ENCODE results near the gene NDRG3. TPM values are rescaled to one million over a fixed set of nuclear protein-coding genes. Genes with fewer than 3 reads are reported as not detected.

NDRG3 gene
- total RNA-seq, 1 donor from 2014 or later = 33.1 TPM

DNA sequence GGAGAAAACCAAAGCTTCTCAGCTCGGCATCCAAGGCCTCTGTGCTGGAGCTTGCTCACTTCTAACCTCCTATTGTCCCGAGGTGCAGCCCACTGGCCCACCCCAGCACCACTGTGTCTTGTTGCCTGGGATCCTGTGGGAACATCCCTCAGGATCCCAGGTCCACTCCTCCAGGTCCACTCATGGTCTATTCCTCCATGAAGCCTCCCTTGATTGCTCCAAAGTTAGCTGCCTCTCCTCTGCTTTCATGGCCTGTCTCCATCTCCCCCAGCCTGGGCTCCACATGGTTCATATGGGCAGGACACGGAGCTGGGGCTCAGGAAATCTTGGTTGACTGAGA, 113.8 kb downstream of the NDRG3 start:
- Mint-ChIP-seq H3K4me1 (ENCODE audit: low read depth, unreplicated experiment) (peaks cover 16% of the 10 kb centered on the region), H3K27me3 (ENCODE audit: low read depth, unreplicated experiment) (peaks cover 12% of the 10 kb centered on the region), H3K4me3 (ENCODE audit: unreplicated experiment) (no peak overlapping the region), H3K9me3 (ENCODE audit: unreplicated experiment) (no peaks in the 10 kb centered on the region), H3K27ac (ENCODE audit: unreplicated experiment) (peak overlapping the region; percentile 66), H3K36me3 (ENCODE audit: low read depth, unreplicated experiment) (peaks cover 6% of the 10 kb centered on the region)
- Histone ChIP-seq H2AFZ (ENCODE audit: low read depth, low read length) (no peak overlapping the region), H3K4me3 (ENCODE audit: insufficient read depth, low read depth, low read length) (no peak overlapping the region), H3K79me2 (ENCODE audit: insufficient read depth, low read length) (no peaks in the 10 kb centered on the region), H3K9ac (ENCODE audit: low read length) (no peak overlapping the region), H3K4me1 (ENCODE audit: insufficient read depth, low read length) (no peaks in the 10 kb centered on the region), H3K4me2 (ENCODE audit: low read length) (no peak overlapping the region), H3K27ac (ENCODE audit: low read depth, low read length) (no peak overlapping the region), H3K9me3 (ENCODE audit: insufficient read depth, low read depth, low read length) (no peaks in the 10 kb centered on the region), H3K27me3 (ENCODE audit: insufficient read depth, low read length) (no peaks in the 10 kb centered on the region), H4K20me1 (ENCODE audit: insufficient read depth, low read length) (no peaks in the 10 kb centered on the region), H3K36me3 (ENCODE audit: insufficient read depth, low read length) (no peaks in the 10 kb centered on the region)
- FAIRE-seq (no peak), DNase-seq (ENCODE audit: low read depth) (no peak)
- no peak for TF ChIP-seq EZH2 (IDR thresholded peaks at IDR 0.05; ENCODE audit: insufficient read depth, low read length)
- TF ChIP-seq, protein P1, sequence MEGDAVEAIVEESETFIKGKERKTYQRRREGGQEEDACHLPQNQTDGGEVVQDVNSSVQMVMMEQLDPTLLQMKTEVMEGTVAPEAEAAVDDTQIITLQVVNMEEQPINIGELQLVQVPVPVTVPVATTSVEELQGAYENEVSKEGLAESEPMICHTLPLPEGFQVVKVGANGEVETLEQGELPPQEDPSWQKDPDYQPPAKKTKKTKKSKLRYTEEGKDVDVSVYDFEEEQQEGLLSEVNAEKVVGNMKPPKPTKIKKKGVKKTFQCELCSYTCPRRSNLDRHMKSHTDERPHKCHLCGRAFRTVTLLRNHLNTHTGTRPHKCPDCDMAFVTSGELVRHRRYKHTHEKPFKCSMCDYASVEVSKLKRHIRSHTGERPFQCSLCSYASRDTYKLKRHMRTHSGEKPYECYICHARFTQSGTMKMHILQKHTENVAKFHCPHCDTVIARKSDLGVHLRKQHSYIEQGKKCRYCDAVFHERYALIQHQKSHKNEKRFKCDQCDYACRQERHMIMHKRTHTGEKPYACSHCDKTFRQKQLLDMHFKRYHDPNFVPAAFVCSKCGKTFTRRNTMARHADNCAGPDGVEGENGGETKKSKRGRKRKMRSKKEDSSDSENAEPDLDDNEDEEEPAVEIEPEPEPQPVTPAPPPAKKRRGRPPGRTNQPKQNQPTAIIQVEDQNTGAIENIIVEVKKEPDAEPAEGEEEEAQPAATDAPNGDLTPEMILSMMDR (IDR thresholded peaks at IDR 0.05; ENCODE audit: insufficient read depth, low read depth, low read length) = no peak

DNA sequence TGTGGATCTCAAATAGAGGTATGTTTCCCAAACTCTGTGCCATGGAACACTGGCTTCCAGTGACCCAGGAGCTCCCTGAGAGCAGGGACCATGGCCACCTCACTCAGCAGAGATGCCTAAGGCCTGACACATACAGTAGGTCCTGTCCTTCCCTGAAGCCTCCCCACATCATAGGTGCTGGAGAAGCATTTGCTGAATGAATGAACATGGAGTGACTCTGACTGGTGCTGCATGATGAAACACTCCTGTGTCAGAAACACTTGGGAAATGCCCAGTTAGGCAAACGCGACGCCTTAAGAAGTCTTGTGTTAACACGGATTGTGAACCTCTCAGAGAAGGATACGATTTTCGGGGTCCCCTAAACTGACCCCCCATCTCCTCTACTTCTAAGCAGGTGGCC, 114.2 kb downstream of the NDRG3 start:
- Histone ChIP-seq H3K4me2 (ENCODE audit: low read length) (no peak overlapping the region), H3K79me2 (ENCODE audit: insufficient read depth, low read length) (no peaks in the 10 kb centered on the region), H3K9ac (ENCODE audit: low read length) (no peak overlapping the region), H3K4me1 (ENCODE audit: insufficient read depth, low read length) (no peaks in the 10 kb centered on the region), H3K27ac (ENCODE audit: low read depth, low read length) (no peak overlapping the region), H2AFZ (ENCODE audit: low read depth, low read length) (no peak overlapping the region), H3K4me3 (ENCODE audit: insufficient read depth, low read depth, low read length) (no peak overlapping the region), H3K27me3 (ENCODE audit: insufficient read depth, low read length) (no peaks in the 10 kb centered on the region), H3K36me3 (ENCODE audit: insufficient read depth, low read length) (no peaks in the 10 kb centered on the region), H4K20me1 (ENCODE audit: insufficient read depth, low read length) (no peaks in the 10 kb centered on the region), H3K9me3 (ENCODE audit: insufficient read depth, low read depth, low read length) (no peaks in the 10 kb centered on the region)
- Mint-ChIP-seq H3K9me3 (ENCODE audit: unreplicated experiment) (no peaks in the 10 kb centered on the region), H3K36me3 (ENCODE audit: low read depth, unreplicated experiment) (peaks cover 6% of the 10 kb centered on the region), H3K27ac (ENCODE audit: unreplicated experiment) (peak overlapping the region; percentile 66), H3K4me3 (ENCODE audit: unreplicated experiment) (no peak overlapping the region), H3K4me1 (ENCODE audit: low read depth, unreplicated experiment) (peaks cover 17% of the 10 kb centered on the region), H3K27me3 (ENCODE audit: low read depth, unreplicated experiment) (peaks cover 14% of the 10 kb centered on the region)
- FAIRE-seq = no peak
- no peak for DNase-seq (ENCODE audit: low read depth)
- no peak for TF ChIP-seq EZH2 (IDR thresholded peaks at IDR 0.05; ENCODE audit: insufficient read depth, low read length)
- TF ChIP-seq, protein P1 (IDR thresholded peaks at IDR 0.05; ENCODE audit: insufficient read depth, low read depth, low read length) = no peak

DNA sequence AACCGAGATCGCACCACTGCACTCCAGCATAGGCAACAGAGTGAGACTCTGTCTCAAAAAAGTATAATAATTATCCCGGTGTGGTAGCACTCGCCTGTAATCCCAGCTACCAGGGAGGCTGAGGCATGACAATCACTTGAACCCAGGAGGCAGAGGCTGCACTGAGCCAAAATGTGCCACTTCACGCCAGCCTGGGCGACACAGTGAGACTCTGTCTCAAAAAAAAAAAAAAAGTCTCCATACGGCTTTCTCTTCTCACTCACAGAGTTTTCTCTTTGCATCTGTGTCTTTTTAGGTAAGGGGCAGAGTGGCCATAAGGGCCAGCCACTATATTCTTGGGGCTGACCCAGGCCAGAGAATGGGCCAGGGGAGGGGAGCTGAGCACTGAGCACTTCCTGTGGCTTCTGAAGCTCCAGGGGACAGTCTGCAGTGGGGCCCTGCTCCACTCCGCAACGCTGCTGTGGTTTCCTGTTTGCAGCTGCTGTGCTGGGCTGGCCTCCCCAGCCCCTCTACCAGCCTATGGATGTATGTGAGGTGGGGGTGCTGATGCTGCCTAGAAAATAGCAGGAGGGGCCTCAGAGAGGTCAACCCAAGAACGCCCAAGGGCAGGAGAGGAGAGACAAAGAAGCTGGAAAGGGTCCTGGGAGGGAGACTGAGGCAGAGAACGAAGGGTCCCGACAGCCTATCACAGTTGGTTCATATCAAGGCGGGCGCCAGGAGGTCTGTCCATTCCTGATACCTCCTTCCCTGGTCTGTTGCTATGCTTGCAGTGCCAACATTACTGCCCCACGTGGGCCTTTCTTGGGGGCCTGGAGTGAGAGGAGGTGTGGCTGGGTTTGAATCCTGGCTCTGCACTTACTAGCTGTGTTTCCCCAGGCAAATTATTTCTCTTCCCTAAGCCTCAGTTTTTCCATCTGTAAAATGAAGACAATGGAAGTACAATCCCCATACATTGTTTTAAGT, 115.9 kb downstream of the NDRG3 start:
- Mint-ChIP-seq H3K27ac (ENCODE audit: unreplicated experiment) (peak overlapping the region; percentile 72), H3K27me3 (ENCODE audit: low read depth, unreplicated experiment) (peaks cover 14% of the 10 kb centered on the region), H3K4me1 (ENCODE audit: low read depth, unreplicated experiment) (peaks cover 17% of the 10 kb centered on the region), H3K4me3 (ENCODE audit: unreplicated experiment) (no peak overlapping the region), H3K36me3 (ENCODE audit: low read depth, unreplicated experiment) (peaks cover 6% of the 10 kb centered on the region), H3K9me3 (ENCODE audit: unreplicated experiment) (no peaks in the 10 kb centered on the region)
- H4K20me1 ChIP-seq (ENCODE audit: insufficient read depth, low read length) = no peaks in the 10 kb centered on the region
- no peak overlapping the region for H3K27ac ChIP-seq (ENCODE audit: low read depth, low read length)
- peak overlapping the region; percentile 1 for H2AFZ ChIP-seq (ENCODE audit: low read depth, low read length)
- no peak for FAIRE-seq
- no peak for TF ChIP-seq EZH2 (IDR thresholded peaks at IDR 0.05; ENCODE audit: insufficient read depth, low read length)
- TF ChIP-seq, protein P1 (IDR thresholded peaks at IDR 0.05; ENCODE audit: insufficient read depth, low read depth, low read length) = no peak
- no peak for DNase-seq (ENCODE audit: low read depth)
- no peaks in the 10 kb centered on the region for H3K36me3 ChIP-seq (ENCODE audit: insufficient read depth, low read length)
- H3K4me2 ChIP-seq (ENCODE audit: low read length) = no peak overlapping the region
- H3K4me3 ChIP-seq (ENCODE audit: insufficient read depth, low read depth, low read length) = no peak overlapping the region
- no peak overlapping the region for H3K9ac ChIP-seq (ENCODE audit: low read length)
- H3K27me3 ChIP-seq (ENCODE audit: insufficient read depth, low read length) = no peaks in the 10 kb centered on the region
- no peaks in the 10 kb centered on the region for H3K79me2 ChIP-seq (ENCODE audit: insufficient read depth, low read length)
- H3K9me3 ChIP-seq (ENCODE audit: insufficient read depth, low read depth, low read length) = no peaks in the 10 kb centered on the region
- no peaks in the 10 kb centered on the region for H3K4me1 ChIP-seq (ENCODE audit: insufficient read depth, low read length)

Data from astrocyte (in vitro differentiated cells and primary cell).